Osteoblast (primary cell): ENCODE results near the gene CCDC112. TPM values are rescaled to one million over a fixed set of nuclear protein-coding genes. Genes with fewer than 3 reads are reported as not detected.

Experiments
- DNase-seq: peaks from one replicate; pipeline ENCODE4 v3.0.0; 2011; ENCODE audit warnings: low spot score, mixed read lengths; ENCODE audit not compliant: insufficient read length; ENCODE audit errors: missing footprints
- H2AFZ ChIP-seq: 2 replicates; pipeline ENCODE4 v1.6.0; 2011; ENCODE audit warnings: mild to moderate bottlenecking, low read length
- H3K27ac ChIP-seq: 2 replicates; pipeline ENCODE4 v1.5.1; 2011; ENCODE audit warnings: mild to moderate bottlenecking, low read depth, low read length, moderate library complexity
- H3K27me3 ChIP-seq: 2 replicates; pipeline ENCODE4 v1.6.0; 2012; ENCODE audit warnings: mild to moderate bottlenecking, control low read depth, inconsistent platforms, low read length, moderate library complexity; ENCODE audit not compliant: insufficient read depth
- H3K36me3 ChIP-seq: 2 replicates; pipeline ENCODE4 v1.5.1; 2011; ENCODE audit warnings: mild to moderate bottlenecking, low read length, control low read depth, moderate library complexity; ENCODE audit not compliant: insufficient read depth
- H3K4me1 ChIP-seq: 2 replicates; pipeline ENCODE4 v1.5.1; 2011; ENCODE audit warnings: mild to moderate bottlenecking, low read length, control low read depth, moderate library complexity; ENCODE audit not compliant: insufficient read depth
- H3K4me2 ChIP-seq: 2 replicates; pipeline ENCODE4 v1.6.0; 2011; ENCODE audit warnings: mild to moderate bottlenecking, low read length; ENCODE audit not compliant: insufficient read depth
- H3K4me3 ChIP-seq: fragments of 200-600 bp; sonication (generic); 3 replicates; pipeline ENCODE4 v1.5.1; 2012; ENCODE audit warnings: mild to moderate bottlenecking, low read length, inconsistent platforms; ENCODE audit not compliant: insufficient read depth
- H3K79me2 ChIP-seq: 2 replicates; pipeline ENCODE4 v1.6.0; 2012; ENCODE audit warnings: mild to moderate bottlenecking, low read length, control low read depth, inconsistent platforms; ENCODE audit not compliant: insufficient read depth
- H3K9me3 ChIP-seq: 2 replicates; pipeline ENCODE4 v1.5.1; 2011; ENCODE audit warnings: low read depth, low read length, control low read depth
- H4K20me1 ChIP-seq: 2 replicates; pipeline ENCODE4 v1.6.0; 2012; ENCODE audit warnings: mild to moderate bottlenecking, low read length, control low read depth; ENCODE audit not compliant: insufficient read depth
- total RNA-seq: library from RNA; depleted of rRNA; stranded (reverse); fragments of >200 nt; gene quantifications from 2 replicates; pipeline ENCODE4 v1.2.3, GENCODE V29; 2012
- TF ChIP-seq, protein P1 (sequence below): IDR thresholded peaks from 2 replicates; pipeline ENCODE4 v1.5.1; 2011; ENCODE audit warnings: mild to moderate bottlenecking, low read depth, low read length, moderate library complexity; ENCODE audit errors: extremely low read depth

Gene CCDC112
- total RNA-seq, 1 donor: 4.7 TPM

DNA sequence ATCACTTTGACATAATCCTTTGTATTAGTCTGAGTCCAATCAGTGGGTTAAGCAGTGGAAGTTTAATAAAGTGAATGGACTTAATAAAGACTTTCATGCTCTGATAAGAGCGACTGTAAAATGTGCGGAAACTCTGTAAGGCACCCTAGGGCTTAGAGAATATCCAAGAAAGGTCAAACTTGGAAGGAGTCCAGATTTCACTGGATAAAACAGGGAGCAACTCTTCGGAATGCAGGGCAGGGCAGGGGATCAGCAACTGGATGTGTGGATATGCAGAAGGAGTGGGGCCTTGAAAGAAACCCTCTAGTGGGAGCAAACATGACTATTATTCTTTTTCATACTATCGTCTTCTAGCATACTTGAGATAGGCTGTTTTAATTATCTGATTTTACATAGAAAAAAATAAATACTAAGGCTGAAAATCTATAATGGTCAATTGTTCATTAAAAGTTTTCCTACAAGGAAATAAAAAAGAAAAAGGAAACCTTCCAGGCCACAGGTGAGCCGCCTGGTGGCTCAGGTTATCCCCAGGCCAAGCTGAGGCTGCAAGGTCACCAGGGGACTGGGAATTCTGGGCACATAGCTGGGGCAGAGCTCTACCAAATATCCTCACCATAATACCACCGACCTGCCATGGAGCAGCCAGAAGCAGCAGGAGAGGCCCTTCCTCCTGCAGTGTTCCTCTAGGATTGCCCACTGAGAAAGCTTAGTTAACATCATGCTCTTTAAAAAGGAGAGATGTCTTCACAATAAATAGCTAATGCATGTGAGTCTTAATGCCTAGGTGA is 46.3 kb upstream of the CCDC112 start:
- Histone ChIP-seq H3K9me3 (no peaks in the 10 kb centered on the region), H3K27me3 (no peaks in the 10 kb centered on the region), H3K4me2 (no peak overlapping the region), H3K36me3 (no peaks in the 10 kb centered on the region), H3K27ac (no peak overlapping the region), H3K4me1 (peaks cover 8% of the 10 kb centered on the region), H2AFZ (no peak overlapping the region), H4K20me1 (no peaks in the 10 kb centered on the region), H3K4me3 (no peak overlapping the region), H3K79me2 (no peaks in the 10 kb centered on the region)
- TF ChIP-seq, protein P1, sequence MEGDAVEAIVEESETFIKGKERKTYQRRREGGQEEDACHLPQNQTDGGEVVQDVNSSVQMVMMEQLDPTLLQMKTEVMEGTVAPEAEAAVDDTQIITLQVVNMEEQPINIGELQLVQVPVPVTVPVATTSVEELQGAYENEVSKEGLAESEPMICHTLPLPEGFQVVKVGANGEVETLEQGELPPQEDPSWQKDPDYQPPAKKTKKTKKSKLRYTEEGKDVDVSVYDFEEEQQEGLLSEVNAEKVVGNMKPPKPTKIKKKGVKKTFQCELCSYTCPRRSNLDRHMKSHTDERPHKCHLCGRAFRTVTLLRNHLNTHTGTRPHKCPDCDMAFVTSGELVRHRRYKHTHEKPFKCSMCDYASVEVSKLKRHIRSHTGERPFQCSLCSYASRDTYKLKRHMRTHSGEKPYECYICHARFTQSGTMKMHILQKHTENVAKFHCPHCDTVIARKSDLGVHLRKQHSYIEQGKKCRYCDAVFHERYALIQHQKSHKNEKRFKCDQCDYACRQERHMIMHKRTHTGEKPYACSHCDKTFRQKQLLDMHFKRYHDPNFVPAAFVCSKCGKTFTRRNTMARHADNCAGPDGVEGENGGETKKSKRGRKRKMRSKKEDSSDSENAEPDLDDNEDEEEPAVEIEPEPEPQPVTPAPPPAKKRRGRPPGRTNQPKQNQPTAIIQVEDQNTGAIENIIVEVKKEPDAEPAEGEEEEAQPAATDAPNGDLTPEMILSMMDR: no peak
- no peak for DNase-seq

DNA sequence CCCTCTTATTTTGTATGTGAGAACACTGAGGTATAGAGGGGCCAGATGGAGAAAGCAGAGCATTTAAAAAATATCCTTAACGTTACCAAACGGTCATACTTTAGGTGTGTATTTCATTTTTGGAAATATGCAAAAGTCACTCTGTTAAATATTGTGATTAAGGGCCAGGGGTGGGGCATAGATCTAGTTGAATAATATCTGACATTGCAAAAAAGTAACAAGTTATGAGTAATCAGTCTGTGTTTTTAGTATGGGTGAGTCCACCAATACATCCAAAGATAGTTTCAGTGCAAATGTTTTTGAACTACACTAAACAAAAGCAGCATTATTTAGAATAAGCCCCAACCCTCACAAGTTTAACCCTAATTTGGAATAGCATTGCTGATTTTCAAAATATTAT is 45.3 kb upstream of the CCDC112 start:
- no peak for DNase-seq
- no peak overlapping the region for H2AFZ ChIP-seq
- TF ChIP-seq, protein P1: no peak

DNA sequence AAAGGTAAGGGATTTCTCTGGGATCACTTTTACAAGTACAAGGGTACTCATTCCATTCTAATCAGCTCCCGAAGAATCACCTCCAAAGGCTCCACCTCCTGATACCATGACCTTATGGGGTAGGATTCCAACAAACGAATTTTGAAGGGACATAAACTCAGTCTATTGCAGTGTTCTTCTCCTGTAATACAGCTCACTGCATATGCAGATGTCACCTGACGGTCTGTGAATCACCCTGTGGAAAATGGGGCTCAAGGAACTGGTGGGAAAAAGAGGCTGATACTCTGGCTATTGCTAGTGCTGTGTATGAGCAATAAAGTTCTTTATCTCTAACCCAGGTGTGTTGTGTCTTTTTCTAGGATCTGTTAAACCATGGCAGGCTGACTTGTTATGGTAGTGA is 42.4 kb upstream of the CCDC112 start:
- TF ChIP-seq, protein P1: no peak
- no peaks in the 10 kb centered on the region for H3K9me3 ChIP-seq
- H4K20me1 ChIP-seq: no peaks in the 10 kb centered on the region
- H3K36me3 ChIP-seq: no peaks in the 10 kb centered on the region
- H3K27ac ChIP-seq: no peak overlapping the region
- DNase-seq: no peak
- no peak overlapping the region for H3K4me3 ChIP-seq
- H3K27me3 ChIP-seq: no peaks in the 10 kb centered on the region
- H2AFZ ChIP-seq: no peak overlapping the region
- peaks cover 5% of the 10 kb centered on the region for H3K4me1 ChIP-seq
- H3K79me2 ChIP-seq: no peaks in the 10 kb centered on the region
- no peak overlapping the region for H3K4me2 ChIP-seq

More for the DNA sequence above, 45.3 kb upstream of the CCDC112 start:
- H4K20me1 ChIP-seq: no peaks in the 10 kb centered on the region
- H3K4me1 ChIP-seq: peaks cover 8% of the 10 kb centered on the region
- H3K36me3 ChIP-seq: no peaks in the 10 kb centered on the region
- no peaks in the 10 kb centered on the region for H3K79me2 ChIP-seq
- no peak overlapping the region for H3K4me2 ChIP-seq
- no peaks in the 10 kb centered on the region for H3K9me3 ChIP-seq
- no peak overlapping the region for H3K27ac ChIP-seq
- no peak overlapping the region for H3K4me3 ChIP-seq
- no peaks in the 10 kb centered on the region for H3K27me3 ChIP-seq

DNA sequence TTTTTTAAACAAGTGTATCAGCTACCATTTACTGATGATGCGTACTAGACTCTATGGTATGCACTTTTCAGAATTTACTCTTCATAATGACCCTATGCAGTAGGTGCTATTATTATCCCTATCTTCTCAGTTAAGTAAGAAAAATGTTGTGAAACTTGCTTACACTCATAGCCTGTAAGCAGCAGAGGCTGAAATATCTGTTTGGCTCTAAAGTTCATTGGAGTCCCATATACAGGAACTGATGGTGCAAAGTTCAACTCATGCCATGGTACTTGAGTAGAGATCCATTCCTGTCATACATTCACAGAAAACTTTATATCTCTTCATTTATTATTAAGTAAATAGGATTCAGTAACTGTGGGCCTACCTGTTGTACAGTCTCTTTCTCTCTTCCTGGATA is 41.4 kb upstream of the CCDC112 start:
- H2AFZ ChIP-seq: no peak overlapping the region
- no peaks in the 10 kb centered on the region for H3K9me3 ChIP-seq
- no peaks in the 10 kb centered on the region for H4K20me1 ChIP-seq
- no peak overlapping the region for H3K4me3 ChIP-seq
- H3K79me2 ChIP-seq: no peaks in the 10 kb centered on the region
- H3K4me2 ChIP-seq: no peak overlapping the region
- H3K27ac ChIP-seq: no peak overlapping the region
- H3K36me3 ChIP-seq: no peaks in the 10 kb centered on the region
- no peak for DNase-seq
- no peaks in the 10 kb centered on the region for H3K27me3 ChIP-seq
- TF ChIP-seq, protein P1: no peak
- no peaks in the 10 kb centered on the region for H3K4me1 ChIP-seq
